LNCAP (cell line): ENCODE results near the gene NEUROG1.

Source experiments
- TF ChIP-seq, protein P1 (sequence below): fragments of 450-650 bp; IDR thresholded peaks from 2 replicates; pipeline ENCODE4 v1.5.1; 2017; ENCODE audit warnings: mild to moderate bottlenecking

Gene NEUROG1

DNA sequence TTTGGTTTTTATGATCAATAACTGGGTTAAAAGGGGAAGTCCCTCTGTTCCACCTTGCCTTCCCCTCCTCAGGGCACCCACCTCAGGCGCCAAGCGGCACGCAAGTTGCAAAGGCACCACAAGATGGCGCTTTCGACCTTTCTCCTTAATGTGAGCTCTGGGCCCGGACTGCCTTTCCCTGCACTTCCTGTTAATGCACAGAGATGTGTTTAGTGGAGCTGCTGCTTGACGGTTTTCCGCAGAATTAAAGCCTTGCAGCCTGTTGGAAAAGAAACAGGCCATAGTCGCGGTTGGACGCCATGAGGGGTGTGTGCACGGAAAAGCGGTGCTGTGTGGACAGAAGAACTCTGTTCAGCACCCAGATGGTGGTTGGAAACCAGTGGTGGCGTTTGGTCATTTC is 25.1 kb upstream of the NEUROG1 start:
- TF ChIP-seq, protein P1, sequence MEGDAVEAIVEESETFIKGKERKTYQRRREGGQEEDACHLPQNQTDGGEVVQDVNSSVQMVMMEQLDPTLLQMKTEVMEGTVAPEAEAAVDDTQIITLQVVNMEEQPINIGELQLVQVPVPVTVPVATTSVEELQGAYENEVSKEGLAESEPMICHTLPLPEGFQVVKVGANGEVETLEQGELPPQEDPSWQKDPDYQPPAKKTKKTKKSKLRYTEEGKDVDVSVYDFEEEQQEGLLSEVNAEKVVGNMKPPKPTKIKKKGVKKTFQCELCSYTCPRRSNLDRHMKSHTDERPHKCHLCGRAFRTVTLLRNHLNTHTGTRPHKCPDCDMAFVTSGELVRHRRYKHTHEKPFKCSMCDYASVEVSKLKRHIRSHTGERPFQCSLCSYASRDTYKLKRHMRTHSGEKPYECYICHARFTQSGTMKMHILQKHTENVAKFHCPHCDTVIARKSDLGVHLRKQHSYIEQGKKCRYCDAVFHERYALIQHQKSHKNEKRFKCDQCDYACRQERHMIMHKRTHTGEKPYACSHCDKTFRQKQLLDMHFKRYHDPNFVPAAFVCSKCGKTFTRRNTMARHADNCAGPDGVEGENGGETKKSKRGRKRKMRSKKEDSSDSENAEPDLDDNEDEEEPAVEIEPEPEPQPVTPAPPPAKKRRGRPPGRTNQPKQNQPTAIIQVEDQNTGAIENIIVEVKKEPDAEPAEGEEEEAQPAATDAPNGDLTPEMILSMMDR: peak; percentile 94

DNA sequence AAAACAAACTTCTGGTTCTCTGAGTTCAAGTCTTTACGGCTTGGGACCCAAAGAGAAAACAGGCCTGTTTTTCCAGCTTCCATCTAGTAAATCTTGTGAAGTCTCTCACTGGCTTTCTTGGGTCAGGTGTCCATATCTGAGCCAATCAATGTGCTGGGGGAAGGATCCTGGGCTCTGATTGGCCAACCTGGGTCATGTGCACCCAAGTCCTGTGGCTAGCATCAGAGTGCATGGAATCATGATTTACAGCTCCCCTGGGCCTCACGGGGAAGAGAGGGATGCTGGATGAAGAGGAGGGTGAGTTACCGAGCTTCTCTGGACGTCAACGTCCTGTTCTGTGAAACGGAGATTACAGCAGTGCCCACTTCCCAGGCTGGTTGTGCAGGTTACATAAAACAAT is 23.6 kb upstream of the NEUROG1 start:
- TF ChIP-seq, protein P1: no peak

GRCh38 chr5:135557076-135557838 is 21.5 kb upstream of the NEUROG1 start:
- TF ChIP-seq, protein P1: no peak

DNA sequence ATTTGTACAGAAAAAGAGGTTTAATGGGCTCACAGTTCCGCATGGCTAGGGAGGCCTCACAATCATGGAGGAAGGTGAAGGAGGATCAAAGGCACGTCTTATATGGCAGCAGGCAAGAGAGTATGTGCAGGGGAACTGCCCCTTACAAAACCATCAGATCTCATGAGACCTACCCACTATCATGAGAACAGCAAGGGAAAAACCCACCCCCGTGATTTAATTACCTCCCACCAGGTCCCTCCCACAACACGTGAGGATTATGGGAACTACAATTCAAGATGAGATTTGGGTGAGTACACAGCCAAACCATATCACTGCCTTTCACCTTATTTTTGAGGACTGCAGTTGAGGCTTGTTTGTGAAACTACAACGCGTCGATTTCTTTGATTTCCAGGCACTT is 20.9 kb upstream of the NEUROG1 start:
- TF ChIP-seq, protein P1: no peak

- TF ChIP-seq, protein P1: no peak
Observed at GRCh38 chr5:135555530-135555929, 19.8 kb upstream of the NEUROG1 start.

GRCh38 chr5:135553688-135554462 is 18.1 kb upstream of the NEUROG1 start:
- TF ChIP-seq, protein P1: peak; percentile 64

DNA sequence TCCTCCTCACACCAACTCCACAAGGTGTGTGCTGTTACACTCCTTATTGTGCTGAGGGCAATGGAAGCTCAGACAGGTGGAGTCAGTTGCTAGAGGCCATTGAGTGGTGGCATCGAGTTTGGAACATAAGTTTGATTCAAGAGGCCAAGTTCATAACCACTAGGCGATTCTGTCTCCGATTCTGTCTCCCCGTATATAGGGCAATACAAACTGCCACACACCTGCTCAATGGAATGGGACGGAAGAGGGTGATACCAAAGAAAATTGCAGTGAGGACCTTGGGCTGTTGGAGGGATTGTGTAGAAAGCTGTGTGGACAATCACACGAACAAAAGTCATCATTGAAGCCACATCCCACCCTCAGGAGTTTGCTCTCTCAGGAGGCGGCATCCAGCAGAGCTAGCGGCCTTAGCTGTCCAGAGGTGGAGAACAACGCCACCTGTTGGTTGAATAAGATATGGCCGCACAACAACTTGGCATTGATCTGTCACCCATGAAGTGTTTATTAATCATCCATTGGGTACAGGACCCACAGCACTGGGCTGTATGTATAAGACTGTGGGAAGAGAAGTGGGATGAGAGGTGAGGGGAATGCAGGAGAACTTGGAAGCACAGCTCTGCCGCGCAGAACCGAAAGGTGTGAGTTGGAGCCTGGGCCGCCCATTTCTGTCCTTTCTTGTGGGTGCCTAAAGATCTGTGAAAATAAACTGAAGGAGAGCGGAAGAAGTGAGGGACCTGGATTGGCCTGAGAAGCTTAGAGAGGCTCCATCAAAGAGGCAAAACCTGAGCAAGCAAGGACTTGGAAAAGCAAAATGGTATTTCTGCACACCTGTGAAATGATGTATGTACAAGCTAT is 16.1 kb upstream of the NEUROG1 start:
- TF ChIP-seq, protein P1: peak; percentile 87
